ENCODE results near the gene PI3.

Gene PI3

GRCh38 chr20:45176526-45177267, 2.0 kb downstream of the PI3 start:
- no peak for DNase-seq
- no peak overlapping the region for H3K9ac ChIP-seq (ENCODE audit: low read depth, low read length)
- TF ChIP-seq, protein P1, sequence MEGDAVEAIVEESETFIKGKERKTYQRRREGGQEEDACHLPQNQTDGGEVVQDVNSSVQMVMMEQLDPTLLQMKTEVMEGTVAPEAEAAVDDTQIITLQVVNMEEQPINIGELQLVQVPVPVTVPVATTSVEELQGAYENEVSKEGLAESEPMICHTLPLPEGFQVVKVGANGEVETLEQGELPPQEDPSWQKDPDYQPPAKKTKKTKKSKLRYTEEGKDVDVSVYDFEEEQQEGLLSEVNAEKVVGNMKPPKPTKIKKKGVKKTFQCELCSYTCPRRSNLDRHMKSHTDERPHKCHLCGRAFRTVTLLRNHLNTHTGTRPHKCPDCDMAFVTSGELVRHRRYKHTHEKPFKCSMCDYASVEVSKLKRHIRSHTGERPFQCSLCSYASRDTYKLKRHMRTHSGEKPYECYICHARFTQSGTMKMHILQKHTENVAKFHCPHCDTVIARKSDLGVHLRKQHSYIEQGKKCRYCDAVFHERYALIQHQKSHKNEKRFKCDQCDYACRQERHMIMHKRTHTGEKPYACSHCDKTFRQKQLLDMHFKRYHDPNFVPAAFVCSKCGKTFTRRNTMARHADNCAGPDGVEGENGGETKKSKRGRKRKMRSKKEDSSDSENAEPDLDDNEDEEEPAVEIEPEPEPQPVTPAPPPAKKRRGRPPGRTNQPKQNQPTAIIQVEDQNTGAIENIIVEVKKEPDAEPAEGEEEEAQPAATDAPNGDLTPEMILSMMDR (IDR thresholded peaks at IDR 0.05; ENCODE audit: borderline replicate concordance, extremely low read depth, low read length, poor library complexity, severe bottlenecking): no peak

DNA sequence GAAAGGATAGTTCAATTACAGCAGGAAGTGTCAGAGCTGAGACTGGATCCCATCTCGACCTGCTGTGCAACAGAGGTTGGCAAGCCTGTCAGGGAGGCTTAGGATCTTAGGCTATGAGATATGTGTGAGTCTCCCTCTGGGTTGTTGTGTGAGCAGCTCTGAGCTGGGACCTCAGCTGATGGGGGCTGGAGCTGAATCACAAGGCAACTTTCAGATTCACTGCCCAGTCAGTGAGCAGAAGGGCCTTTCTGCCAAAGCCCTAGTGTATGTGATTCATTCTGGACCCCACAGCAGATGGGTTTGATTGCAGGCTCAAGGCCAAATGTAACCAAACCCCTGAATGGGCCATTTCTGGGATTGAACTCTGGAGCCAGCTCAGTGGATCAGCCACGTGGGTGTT, 4.5 kb downstream of the PI3 start:
- H3K79me2 ChIP-seq (ENCODE audit: insufficient read depth, low read length): no peaks in the 10 kb centered on the region
- TF ChIP-seq, protein P1 (IDR thresholded peaks at IDR 0.05; ENCODE audit: borderline replicate concordance, extremely low read depth, low read length, poor library complexity, severe bottlenecking): no peak
- TF ChIP-seq EZH2 (IDR thresholded peaks at IDR 0.05; ENCODE audit: borderline replicate concordance, low read depth, low read length, severe bottlenecking): no peak
- no peak overlapping the region for H3K27ac ChIP-seq (ENCODE audit: low read length)
- peaks cover 34% of the 10 kb centered on the region for H3K27me3 ChIP-seq (ENCODE audit: insufficient read depth, low read length, poor library complexity)
- H3K9me3 ChIP-seq (ENCODE audit: insufficient read depth, low read length, severe bottlenecking): no peaks in the 10 kb centered on the region
- DNase-seq: no peak
- ATAC-seq (ENCODE audit: insufficient read depth, low read depth): no peak
- H4K20me1 ChIP-seq (ENCODE audit: insufficient read depth, low read length): no peaks in the 10 kb centered on the region
- no peak overlapping the region for H3K4me2 ChIP-seq (ENCODE audit: insufficient read depth, low read length)
- no peak overlapping the region for H3K9ac ChIP-seq (ENCODE audit: low read depth, low read length)
- H3K4me3 ChIP-seq (ENCODE audit: low read depth in 1 of 2, low read length in 2 of 2): no peak overlapping the region
- H3K36me3 ChIP-seq (ENCODE audit: insufficient read depth, low read length): no peaks in the 10 kb centered on the region
- H3K4me1 ChIP-seq (ENCODE audit: insufficient read depth, low read length): no peaks in the 10 kb centered on the region
- H2AFZ ChIP-seq (ENCODE audit: low read depth, low read length): no peak overlapping the region

More at GRCh38 chr20:45176526-45177267, 2.0 kb downstream of the PI3 start:
- Histone ChIP-seq H2AFZ (ENCODE audit: low read depth, low read length) (no peak overlapping the region), H3K4me2 (ENCODE audit: insufficient read depth, low read length) (no peak overlapping the region), H3K27me3 (ENCODE audit: insufficient read depth, low read length, poor library complexity) (peaks cover 44% of the 10 kb centered on the region), H3K36me3 (ENCODE audit: insufficient read depth, low read length) (no peaks in the 10 kb centered on the region), H3K4me1 (ENCODE audit: insufficient read depth, low read length) (no peaks in the 10 kb centered on the region), H3K4me3 (ENCODE audit: low read depth in 1 of 2, low read length in 2 of 2) (no peak overlapping the region), H3K27ac (ENCODE audit: low read length) (no peak overlapping the region), H3K9me3 (ENCODE audit: insufficient read depth, low read length, severe bottlenecking) (no peaks in the 10 kb centered on the region), H3K79me2 (ENCODE audit: insufficient read depth, low read length) (no peaks in the 10 kb centered on the region), H4K20me1 (ENCODE audit: insufficient read depth, low read length) (no peaks in the 10 kb centered on the region)
- ATAC-seq (ENCODE audit: insufficient read depth, low read depth): no peak

GRCh38 chr20:45181639-45182038, 6.9 kb downstream of the PI3 start:
- ATAC-seq (ENCODE audit: insufficient read depth, low read depth) (no peak), DNase-seq (no peak)
- no peaks in the 10 kb centered on the region for H3K36me3 ChIP-seq (ENCODE audit: insufficient read depth, low read length)
- H3K27me3 ChIP-seq (ENCODE audit: insufficient read depth, low read length, poor library complexity): peaks cover 21% of the 10 kb centered on the region
- H3K9ac ChIP-seq (ENCODE audit: low read depth, low read length): no peak overlapping the region
- no peak overlapping the region for H3K4me3 ChIP-seq (ENCODE audit: low read depth in 1 of 2, low read length in 2 of 2)
- no peaks in the 10 kb centered on the region for H3K79me2 ChIP-seq (ENCODE audit: insufficient read depth, low read length)
- H2AFZ ChIP-seq (ENCODE audit: low read depth, low read length): no peak overlapping the region
- H4K20me1 ChIP-seq (ENCODE audit: insufficient read depth, low read length): no peaks in the 10 kb centered on the region
- TF ChIP-seq, protein P1 (IDR thresholded peaks at IDR 0.05; ENCODE audit: borderline replicate concordance, extremely low read depth, low read length, poor library complexity, severe bottlenecking): no peak
- TF ChIP-seq EZH2 (IDR thresholded peaks at IDR 0.05; ENCODE audit: borderline replicate concordance, low read depth, low read length, severe bottlenecking): no peak
- H3K9me3 ChIP-seq (ENCODE audit: insufficient read depth, low read length, severe bottlenecking): no peaks in the 10 kb centered on the region
- H3K27ac ChIP-seq (ENCODE audit: low read length): no peak overlapping the region
- no peaks in the 10 kb centered on the region for H3K4me1 ChIP-seq (ENCODE audit: insufficient read depth, low read length)
- H3K4me2 ChIP-seq (ENCODE audit: insufficient read depth, low read length): no peak overlapping the region

Measured in DND-41 (cell line).